ENCODE results near the gene NOB1.

DNA sequence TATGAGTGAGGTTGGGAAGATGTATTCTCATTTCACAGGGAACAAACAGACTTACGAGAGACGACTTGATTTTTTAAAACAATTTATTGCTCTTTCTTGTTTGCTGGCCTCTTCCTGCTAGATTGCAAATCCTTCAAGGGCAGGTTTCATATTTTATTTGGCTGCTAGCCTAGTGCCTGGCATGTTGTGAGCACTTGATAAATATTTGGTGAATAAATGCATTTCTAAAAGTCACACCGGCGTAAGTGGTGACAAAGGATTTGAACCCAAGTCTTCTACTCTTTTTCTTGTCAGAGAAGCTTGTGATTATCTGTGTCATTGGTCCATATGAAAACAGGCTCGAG lies 8.8 kb upstream of the NOB1 start:
- TF ChIP-seq, protein P1, sequence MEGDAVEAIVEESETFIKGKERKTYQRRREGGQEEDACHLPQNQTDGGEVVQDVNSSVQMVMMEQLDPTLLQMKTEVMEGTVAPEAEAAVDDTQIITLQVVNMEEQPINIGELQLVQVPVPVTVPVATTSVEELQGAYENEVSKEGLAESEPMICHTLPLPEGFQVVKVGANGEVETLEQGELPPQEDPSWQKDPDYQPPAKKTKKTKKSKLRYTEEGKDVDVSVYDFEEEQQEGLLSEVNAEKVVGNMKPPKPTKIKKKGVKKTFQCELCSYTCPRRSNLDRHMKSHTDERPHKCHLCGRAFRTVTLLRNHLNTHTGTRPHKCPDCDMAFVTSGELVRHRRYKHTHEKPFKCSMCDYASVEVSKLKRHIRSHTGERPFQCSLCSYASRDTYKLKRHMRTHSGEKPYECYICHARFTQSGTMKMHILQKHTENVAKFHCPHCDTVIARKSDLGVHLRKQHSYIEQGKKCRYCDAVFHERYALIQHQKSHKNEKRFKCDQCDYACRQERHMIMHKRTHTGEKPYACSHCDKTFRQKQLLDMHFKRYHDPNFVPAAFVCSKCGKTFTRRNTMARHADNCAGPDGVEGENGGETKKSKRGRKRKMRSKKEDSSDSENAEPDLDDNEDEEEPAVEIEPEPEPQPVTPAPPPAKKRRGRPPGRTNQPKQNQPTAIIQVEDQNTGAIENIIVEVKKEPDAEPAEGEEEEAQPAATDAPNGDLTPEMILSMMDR (IDR thresholded peaks at IDR 0.05 in 2 of 3, conservative IDR thresholded peaks at IDR 0.05 in 1 of 3; ENCODE audit: borderline replicate concordance in 1 of 3, insufficient read depth in 1 of 3, low read depth in 2 of 3, low read length in 2 of 3) = no peak
- no peak for TF ChIP-seq POLR2A (IDR thresholded peaks at IDR 0.05; ENCODE audit: borderline replicate concordance, extremely low read depth, insufficient read depth, insufficient read length)
- TF ChIP-seq CEBPB (IDR thresholded peaks at IDR 0.05; ENCODE audit: low read depth) = no peak
- no peak for TF ChIP-seq EZH2 (IDR thresholded peaks at IDR 0.05)
- TF ChIP-seq SP1 (IDR thresholded peaks at IDR 0.05; ENCODE audit: low read depth) = no peak
- no peak for TF ChIP-seq EGR1 (IDR thresholded peaks at IDR 0.05; ENCODE audit: low read depth)
- TF ChIP-seq, protein P2, sequence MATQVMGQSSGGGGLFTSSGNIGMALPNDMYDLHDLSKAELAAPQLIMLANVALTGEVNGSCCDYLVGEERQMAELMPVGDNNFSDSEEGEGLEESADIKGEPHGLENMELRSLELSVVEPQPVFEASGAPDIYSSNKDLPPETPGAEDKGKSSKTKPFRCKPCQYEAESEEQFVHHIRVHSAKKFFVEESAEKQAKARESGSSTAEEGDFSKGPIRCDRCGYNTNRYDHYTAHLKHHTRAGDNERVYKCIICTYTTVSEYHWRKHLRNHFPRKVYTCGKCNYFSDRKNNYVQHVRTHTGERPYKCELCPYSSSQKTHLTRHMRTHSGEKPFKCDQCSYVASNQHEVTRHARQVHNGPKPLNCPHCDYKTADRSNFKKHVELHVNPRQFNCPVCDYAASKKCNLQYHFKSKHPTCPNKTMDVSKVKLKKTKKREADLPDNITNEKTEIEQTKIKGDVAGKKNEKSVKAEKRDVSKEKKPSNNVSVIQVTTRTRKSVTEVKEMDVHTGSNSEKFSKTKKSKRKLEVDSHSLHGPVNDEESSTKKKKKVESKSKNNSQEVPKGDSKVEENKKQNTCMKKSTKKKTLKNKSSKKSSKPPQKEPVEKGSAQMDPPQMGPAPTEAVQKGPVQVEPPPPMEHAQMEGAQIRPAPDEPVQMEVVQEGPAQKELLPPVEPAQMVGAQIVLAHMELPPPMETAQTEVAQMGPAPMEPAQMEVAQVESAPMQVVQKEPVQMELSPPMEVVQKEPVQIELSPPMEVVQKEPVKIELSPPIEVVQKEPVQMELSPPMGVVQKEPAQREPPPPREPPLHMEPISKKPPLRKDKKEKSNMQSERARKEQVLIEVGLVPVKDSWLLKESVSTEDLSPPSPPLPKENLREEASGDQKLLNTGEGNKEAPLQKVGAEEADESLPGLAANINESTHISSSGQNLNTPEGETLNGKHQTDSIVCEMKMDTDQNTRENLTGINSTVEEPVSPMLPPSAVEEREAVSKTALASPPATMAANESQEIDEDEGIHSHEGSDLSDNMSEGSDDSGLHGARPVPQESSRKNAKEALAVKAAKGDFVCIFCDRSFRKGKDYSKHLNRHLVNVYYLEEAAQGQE (IDR thresholded peaks at IDR 0.05; ENCODE audit: low read depth) = no peak
- no peak for TF ChIP-seq ZNF274 (IDR thresholded peaks at IDR 0.05; ENCODE audit: low read depth, low read length)
- TF ChIP-seq ELF1 (IDR thresholded peaks at IDR 0.05; ENCODE audit: borderline replicate concordance, low read depth) = no peak
- TF ChIP-seq, protein P3, sequence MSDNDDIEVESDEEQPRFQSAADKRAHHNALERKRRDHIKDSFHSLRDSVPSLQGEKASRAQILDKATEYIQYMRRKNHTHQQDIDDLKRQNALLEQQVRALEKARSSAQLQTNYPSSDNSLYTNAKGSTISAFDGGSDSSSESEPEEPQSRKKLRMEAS (IDR thresholded peaks at IDR 0.05) = no peak
- TF ChIP-seq SIN3A (IDR thresholded peaks at IDR 0.05; ENCODE audit: low read depth) = no peak
